A375 (cell line): ENCODE data around the gene TESK1. TPM values are rescaled to one million over a fixed set of nuclear protein-coding genes. Genes with fewer than 3 reads are reported as not detected.

ENCODE experiments used
- small RNA-seq: library from RNA; depleted of rRNA; stranded (forward); fragments of <200 nt; gene quantifications from one replicate; pipeline ENCODE3, GENCODE V24; 2014
- total RNA-seq: library from RNA; depleted of rRNA; stranded (reverse); fragments of >200 nt; shearing (Covaris generic); gene quantifications from 2 replicates; pipeline ENCODE4 v1.2.3, GENCODE V29; 2014; rRNA removed

TESK1 gene
- 8.5 and 8.9 TPM in 2 replicates for total RNA-seq

GRCh38 chr9:35604578-35605350 is at the start of gene TESK1:
TSS of gene TESK1 (plus strand) at chr9:35605262. CDS start at chr9:35605620, 358 bp downstream.

GRCh38 chr9:35618325-35618727 is 13.3 kb downstream of the TESK1 start, which contains the start of gene CD72:
TSS of gene CD72 (minus strand) at chr9:35618413. CDS start at chr9:35618303, 110 bp downstream.

DNA sequence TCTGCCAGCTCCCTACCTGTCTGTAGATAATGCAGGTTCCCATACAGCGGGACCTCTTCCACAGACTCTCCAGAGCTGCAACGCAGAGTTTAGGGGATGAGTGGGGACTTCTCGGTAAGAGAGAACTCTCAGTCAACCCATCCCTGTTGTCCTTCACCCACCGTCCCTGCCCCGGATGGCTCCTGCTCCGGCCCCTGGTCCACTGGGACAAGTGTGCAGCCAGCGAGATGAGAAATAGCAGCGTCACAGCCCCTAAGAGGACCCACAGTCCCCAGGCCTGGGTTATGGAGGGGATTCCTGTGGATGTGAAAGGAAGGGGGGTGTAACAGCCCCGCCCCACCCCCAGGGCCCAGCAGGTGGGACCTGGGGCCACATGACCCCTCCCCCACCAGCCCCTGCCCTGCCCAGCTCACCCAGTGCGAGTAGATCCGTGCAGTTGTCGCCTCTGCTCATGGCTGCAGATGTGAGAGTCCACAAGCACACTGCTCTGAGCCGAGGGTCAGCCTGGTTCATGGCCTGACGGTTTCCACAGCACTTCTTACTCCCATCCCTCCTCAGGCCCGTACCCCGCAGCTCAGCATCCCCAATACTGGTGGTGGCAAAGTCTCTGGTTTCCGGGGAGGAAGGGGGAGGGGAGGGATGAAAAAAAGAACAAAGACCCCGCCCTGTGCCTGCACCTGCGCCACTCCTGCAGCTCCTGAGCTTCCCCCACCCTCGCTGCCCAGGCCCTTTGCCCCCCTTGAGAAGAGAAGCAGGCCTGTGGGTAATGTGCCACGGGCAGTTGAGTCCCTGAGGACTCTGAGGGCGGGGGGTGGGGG is 45.5 kb downstream of the TESK1 start, which contains the start of gene SIT1:
SIT1 (minus strand) TSS at position 591 of the 818 bp plus-strand sequence; CDS start at position 513, 78 bp downstream.

GRCh38 chr9:35657546-35658136 is 52.6 kb downstream of the TESK1 start, which contains the start of gene RMRP:
TSS of gene RMRP (minus strand) at chr9:35658019.

GRCh38 chr9:35658137-35658967 is 53.3 kb downstream of the TESK1 start, which contains the start of gene CCDC107:
TSS of gene CCDC107 (plus strand) at chr9:35658292. CDS start at chr9:35658380, 88 bp downstream.

Small RNAs within 50 kb of the gene (small RNA-seq; reads per million reads assigned to genes)
- not detected for gene MIR4667
- gene RMRP, result not detected
- not detected for gene RPS29P17

Other genes starting within 250 kb of the TESK1 start
- gene RUSC2, start 115.2 kb upstream of the TESK1 start, total RNA-seq, result 17.2 and 18.5 TPM in 2 replicates
- 1.3 TPM in 1 of 2 replicates, not detected in the other for gene CD72, start 13.2 kb downstream of the TESK1 start, total RNA-seq
- not detected in 2 replicates for gene SIT1, start 45.7 kb downstream of the TESK1 start, total RNA-seq
- 24,429 and 35,489 TPM in 2 replicates for gene RMRP, start 52.8 kb downstream of the TESK1 start, total RNA-seq
- gene CCDC107, start 53.0 kb downstream of the TESK1 start, total RNA-seq, result 10.5 and 14.1 TPM in 2 replicates
- 5.9 and 6.6 TPM in 2 replicates for gene ARHGEF39, start 59.9 kb downstream of the TESK1 start, total RNA-seq
- 23.5 and 29.2 TPM in 2 replicates for gene CA9, start 68.7 kb downstream of the TESK1 start, total RNA-seq
- 435 and 454 TPM in 2 replicates for gene TPM2, start 84.7 kb downstream of the TESK1 start, total RNA-seq
- 168 and 176 TPM in 2 replicates for gene TLN1, start 126.9 kb downstream of the TESK1 start, total RNA-seq
- gene CREB3, start 127.4 kb downstream of the TESK1 start, total RNA-seq, result 37.5 and 41.9 TPM in 2 replicates
- 49.6 and 50.5 TPM in 2 replicates for gene GBA2, start 144.0 kb downstream of the TESK1 start, total RNA-seq
- gene RGP1, start 144.0 kb downstream of the TESK1 start, total RNA-seq, result 20.3 and 20.9 TPM in 2 replicates
- not detected in 2 replicates for gene MSMP, start 149.0 kb downstream of the TESK1 start, total RNA-seq
- 2.0 and 5.1 TPM in 2 replicates for gene NPR2, start 186.3 kb downstream of the TESK1 start, total RNA-seq
- 1.2 and 3.7 TPM in 2 replicates for gene SPAG8, start 207.0 kb downstream of the TESK1 start, total RNA-seq
- 95.7 and 102 TPM in 2 replicates for gene HINT2, start 209.8 kb downstream of the TESK1 start, total RNA-seq
- not detected in 2 replicates for gene FAM221B, start 223.5 kb downstream of the TESK1 start, total RNA-seq
- gene TMEM8B, start 224.0 kb downstream of the TESK1 start, total RNA-seq, result 1.5 and 1.7 TPM in 2 replicates